MM.1S (cell line): ENCODE data around the gene CD4.

Experiments
- DNase-seq: peaks from one replicate; pipeline ENCODE4 v3.0.0-alpha.2; 2015
- H2AFZ ChIP-seq: fragments of 300-600 bp; sonication (generic); 2 replicates; pipeline ENCODE4 v1.6.0; 2016; ENCODE audit warnings: antibody characterized with exemption, low read length
- H3F3A ChIP-seq: fragments of 300-600 bp; sonication (generic); 2 replicates; pipeline ENCODE4 v1.6.1; 2016; ENCODE audit warnings: mild to moderate bottlenecking, antibody characterized with exemption, low read length, moderate library complexity, mixed read lengths; ENCODE audit not compliant: insufficient read depth
- H3K27ac ChIP-seq: fragments of 300-600 bp; sonication (generic); 2 replicates; pipeline ENCODE4 v1.5.1; 2016; ENCODE audit warnings: mild to moderate bottlenecking, low read length
- H3K27me3 ChIP-seq: fragments of 300-600 bp; sonication (generic); replicated peaks from 2 replicates; pipeline ENCODE4 v1.6.0; 2016; ENCODE audit warnings: low read length; ENCODE audit not compliant: insufficient read depth
- H3K36me3 ChIP-seq: fragments of 300-600 bp; sonication (generic); replicated peaks from 2 replicates; pipeline ENCODE4 v1.6.1; 2016; ENCODE audit warnings: mild to moderate bottlenecking, low read length, mixed read lengths; ENCODE audit not compliant: insufficient read depth
- H3K4me1 ChIP-seq: fragments of 300-600 bp; sonication (generic); 2 replicates; pipeline ENCODE4 v1.6.1; 2016; ENCODE audit warnings: low read length, mixed read lengths
- H3K4me2 ChIP-seq: fragments of 300-600 bp; sonication (generic); 2 replicates; pipeline ENCODE4 v1.6.0; 2016; ENCODE audit warnings: low read depth, low read length
- H3K4me3 ChIP-seq: fragments of 300-600 bp; sonication (generic); 2 replicates; pipeline ENCODE4 v1.5.1; 2016; ENCODE audit warnings: low read length, mixed read lengths
- H3K79me2 ChIP-seq: fragments of 300-600 bp; sonication (generic); 2 replicates; pipeline ENCODE4 v1.6.1; 2016; ENCODE audit warnings: mixed run types, low read length, mixed read lengths
- H3K9ac ChIP-seq: fragments of 300-600 bp; sonication (generic); 2 replicates; pipeline ENCODE4 v1.6.1; 2016; ENCODE audit warnings: low read length, mixed read lengths
- H3K9me2 ChIP-seq: fragments of 300-600 bp; sonication (generic); replicated peaks from 2 replicates; pipeline ENCODE4 v1.6.1; 2016; ENCODE audit warnings: mild to moderate bottlenecking, low read length, mixed read lengths; ENCODE audit not compliant: insufficient read depth
- H3K9me3 ChIP-seq: fragments of 300-600 bp; sonication (generic); replicated peaks from 2 replicates; pipeline ENCODE4 v1.6.1; 2016; ENCODE audit warnings: mild to moderate bottlenecking, low read length, mixed read lengths; ENCODE audit not compliant: insufficient read depth
- H4K20me1 ChIP-seq: fragments of 300-600 bp; sonication (generic); 2 replicates; pipeline ENCODE4 v1.6.1; 2016; ENCODE audit warnings: mild to moderate bottlenecking, low read length, moderate library complexity, mixed read lengths; ENCODE audit not compliant: insufficient read depth
- CTCF ChIP-seq: fragments of 300-600 bp; sonication (generic); IDR thresholded peaks from 2 replicates; pipeline ENCODE4 v1.5.1; 2016; ENCODE audit warnings: antibody characterized with exemption, low read length, mixed read lengths
- EZH2 ChIP-seq: fragments of 300-600 bp; sonication (generic); optimal IDR thresholded peaks from 2 replicates; pipeline ENCODE3; 2017; ENCODE audit warnings: low read depth, mild to moderate bottlenecking, antibody characterized with exemption, low read length, mixed read lengths
- EZH2phosphoT487 ChIP-seq: fragments of 300-600 bp; sonication (generic); IDR thresholded peaks from 2 replicates; pipeline ENCODE4 v1.6.1; 2018; ENCODE audit warnings: antibody characterized with exemption, low read length

The CD4 gene

GRCh38 chr12:6826125-6826733, 36.9 kb downstream of the CD4 start:
- Histone ChIP-seq H3K9me3 (no peaks in the 10 kb centered on the region), H3K4me3 (no peak overlapping the region), H3K27ac (no peak overlapping the region), H3K4me1 (peaks cover 4% of the 10 kb centered on the region; the same call in 1 of the 2 replicates), H3K36me3 (no peaks in the 10 kb centered on the region), H3F3A (no peaks in the 10 kb centered on the region), H2AFZ (no peak overlapping the region), H3K79me2 (no peaks in the 10 kb centered on the region), H3K27me3 (peaks cover 93% of the 10 kb centered on the region), H3K9me2 (no peaks in the 10 kb centered on the region), H4K20me1 (no peaks in the 10 kb centered on the region), H3K9ac (no peak overlapping the region), H3K4me2 (no peak overlapping the region)
- DNase-seq: no peak
- TF ChIP-seq EZH2 (no peak), EZH2phosphoT487 (no peak), CTCF (no peak)

- Histone ChIP-seq H4K20me1 (no peaks in the 10 kb centered on the region), H3K9ac (no peak overlapping the region), H3K79me2 (no peaks in the 10 kb centered on the region), H3K9me2 (no peaks in the 10 kb centered on the region), H3K9me3 (no peaks in the 10 kb centered on the region), H3K27ac (no peak overlapping the region), H3K4me2 (no peak overlapping the region), H3K36me3 (no peaks in the 10 kb centered on the region), H3K4me1 (peaks cover 4% of the 10 kb centered on the region; the same call in 1 of the 2 replicates), H3K4me3 (no peak overlapping the region), H2AFZ (no peak overlapping the region), H3K27me3 (peaks cover 96% of the 10 kb centered on the region), H3F3A (no peaks in the 10 kb centered on the region)
- TF ChIP-seq EZH2: no peak
- no peak for DNase-seq
These were observed 37.6 kb downstream of the CD4 start for GRCh38 chr12:6826734-6827436.

- H3K9ac ChIP-seq: no peak overlapping the region
- H3K9me2 ChIP-seq: no peaks in the 10 kb centered on the region
- no peak for TF ChIP-seq CTCF
- no peak for TF ChIP-seq EZH2
- TF ChIP-seq EZH2phosphoT487: no peak
- H3F3A ChIP-seq: no peaks in the 10 kb centered on the region
- no peak overlapping the region for H3K4me2 ChIP-seq
- no peaks in the 10 kb centered on the region for H4K20me1 ChIP-seq
- peaks cover 95% of the 10 kb centered on the region for H3K27me3 ChIP-seq
- peaks cover 4% of the 10 kb centered on the region; the same call in 1 of the 2 replicates for H3K4me1 ChIP-seq
- H3K36me3 ChIP-seq: no peaks in the 10 kb centered on the region
- no peaks in the 10 kb centered on the region for H3K79me2 ChIP-seq
- H3K4me3 ChIP-seq: no peak overlapping the region
- H2AFZ ChIP-seq: no peak overlapping the region
- no peak for DNase-seq
- no peak overlapping the region for H3K27ac ChIP-seq
- H3K9me3 ChIP-seq: no peaks in the 10 kb centered on the region
These were observed 38.1 kb downstream of the CD4 start for GRCh38 chr12:6827437-6827911.
